Measurements from ENCODE around the gene PRR35.

PRR35 gene

DNA sequence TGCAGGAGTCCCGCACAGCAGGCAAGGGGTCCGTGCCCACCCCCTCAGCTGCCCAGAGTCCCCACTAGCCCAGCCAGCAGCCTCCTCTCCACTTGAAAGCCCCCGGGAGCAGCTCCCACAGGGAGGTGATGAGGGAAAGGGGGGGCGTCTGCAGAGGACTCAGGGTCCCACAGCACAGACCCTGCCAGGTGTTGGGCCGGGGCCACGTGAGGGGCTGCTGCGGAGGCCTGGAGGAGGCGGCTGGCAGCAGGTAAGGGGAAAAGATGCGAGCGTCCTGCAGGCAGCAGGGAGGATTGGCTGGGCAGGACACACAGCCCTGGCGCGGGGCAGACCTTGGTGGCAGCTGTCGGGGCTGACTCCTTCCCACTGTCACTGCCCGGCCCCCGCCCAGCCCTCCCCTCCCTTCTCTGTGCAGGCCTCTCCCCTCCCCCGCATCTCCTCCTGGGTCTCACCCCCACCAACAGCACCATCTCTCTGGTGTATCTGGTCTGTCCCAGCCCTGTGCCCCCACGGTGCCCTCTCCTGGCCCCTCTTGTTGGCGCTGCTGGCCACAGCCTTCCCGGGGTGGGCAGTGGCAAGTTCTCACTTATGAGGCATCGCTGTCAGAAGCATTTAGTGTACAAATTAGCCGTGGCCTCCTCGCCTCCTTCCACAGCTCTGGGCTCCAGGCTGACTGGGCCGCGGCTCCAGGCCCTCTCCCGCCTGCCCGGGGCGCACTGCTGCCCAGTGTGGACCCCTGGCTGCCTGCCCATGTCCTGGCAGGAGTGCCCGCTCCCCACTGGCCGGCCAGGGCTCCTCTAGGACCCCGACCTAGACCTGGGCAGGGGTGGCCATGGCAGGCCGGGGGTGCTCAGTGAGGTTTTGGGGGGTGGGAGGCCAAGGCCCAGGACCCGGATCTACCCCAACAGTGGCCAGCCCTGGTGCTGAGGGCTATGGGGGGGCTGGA is 4.4 kb upstream of the PRR35 start:
- TF ChIP-seq, protein P1, sequence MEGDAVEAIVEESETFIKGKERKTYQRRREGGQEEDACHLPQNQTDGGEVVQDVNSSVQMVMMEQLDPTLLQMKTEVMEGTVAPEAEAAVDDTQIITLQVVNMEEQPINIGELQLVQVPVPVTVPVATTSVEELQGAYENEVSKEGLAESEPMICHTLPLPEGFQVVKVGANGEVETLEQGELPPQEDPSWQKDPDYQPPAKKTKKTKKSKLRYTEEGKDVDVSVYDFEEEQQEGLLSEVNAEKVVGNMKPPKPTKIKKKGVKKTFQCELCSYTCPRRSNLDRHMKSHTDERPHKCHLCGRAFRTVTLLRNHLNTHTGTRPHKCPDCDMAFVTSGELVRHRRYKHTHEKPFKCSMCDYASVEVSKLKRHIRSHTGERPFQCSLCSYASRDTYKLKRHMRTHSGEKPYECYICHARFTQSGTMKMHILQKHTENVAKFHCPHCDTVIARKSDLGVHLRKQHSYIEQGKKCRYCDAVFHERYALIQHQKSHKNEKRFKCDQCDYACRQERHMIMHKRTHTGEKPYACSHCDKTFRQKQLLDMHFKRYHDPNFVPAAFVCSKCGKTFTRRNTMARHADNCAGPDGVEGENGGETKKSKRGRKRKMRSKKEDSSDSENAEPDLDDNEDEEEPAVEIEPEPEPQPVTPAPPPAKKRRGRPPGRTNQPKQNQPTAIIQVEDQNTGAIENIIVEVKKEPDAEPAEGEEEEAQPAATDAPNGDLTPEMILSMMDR (IDR thresholded peaks at IDR 0.05; ENCODE audit: low read depth, low read length), result no peak
- Histone ChIP-seq H3K27ac (no peak overlapping the region), H3K9me3 (ENCODE audit: severe bottlenecking) (no peaks in the 10 kb centered on the region), H3K4me3 (ENCODE audit: low read depth, low read length) (no peak overlapping the region), H3K27me3 (ENCODE audit: insufficient read depth, low read depth, severe bottlenecking) (peaks cover 5% of the 10 kb centered on the region), H3K36me3 (peaks cover 12% of the 10 kb centered on the region)
- DNase-seq, result peak; percentile 41

DNA sequence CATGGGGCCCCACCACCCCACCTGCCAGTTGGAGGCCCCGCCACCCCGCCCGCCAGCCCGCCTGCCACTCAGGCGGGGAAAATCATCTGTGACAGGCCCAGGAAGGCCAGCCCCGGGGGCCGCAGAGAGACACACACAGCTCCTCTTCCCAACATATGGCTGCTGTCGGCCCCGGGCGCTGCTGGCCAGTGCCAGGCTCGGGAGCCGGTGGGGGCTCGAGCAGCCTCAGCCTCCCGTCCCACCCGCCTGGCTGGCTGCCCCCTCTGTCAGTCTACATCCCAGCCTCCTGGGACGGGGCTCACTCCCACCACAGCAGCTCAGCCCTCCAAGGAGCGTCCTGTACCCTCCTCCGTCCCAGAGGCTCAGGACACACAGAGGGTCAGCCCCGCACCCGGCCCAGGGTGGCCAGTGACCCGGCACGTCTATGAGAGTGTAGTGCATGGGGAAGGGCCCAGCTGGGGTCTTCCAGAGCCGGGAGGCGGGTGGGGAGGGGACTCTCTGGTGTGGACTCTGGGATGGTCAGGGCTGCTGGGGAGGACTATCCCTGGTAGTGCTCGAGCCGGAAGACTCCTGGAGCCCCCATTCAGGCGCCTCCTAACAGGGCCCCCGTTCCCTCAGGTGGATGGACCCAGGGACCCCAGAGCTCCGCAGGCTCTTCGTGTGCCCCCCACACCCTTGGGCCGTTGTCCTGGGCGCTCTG is 3.6 kb upstream of the PRR35 start:
- peaks cover 8% of the 10 kb centered on the region for H3K36me3 ChIP-seq
- no peak overlapping the region for H3K4me3 ChIP-seq (ENCODE audit: low read depth, low read length)
- H3K9me3 ChIP-seq (ENCODE audit: severe bottlenecking), result no peaks in the 10 kb centered on the region
- no peak overlapping the region for H3K27ac ChIP-seq
- no peak for DNase-seq
- peaks cover 8% of the 10 kb centered on the region for H3K27me3 ChIP-seq (ENCODE audit: insufficient read depth, low read depth, severe bottlenecking)
- TF ChIP-seq, protein P1 (IDR thresholded peaks at IDR 0.05; ENCODE audit: low read depth, low read length), result no peak

DNA sequence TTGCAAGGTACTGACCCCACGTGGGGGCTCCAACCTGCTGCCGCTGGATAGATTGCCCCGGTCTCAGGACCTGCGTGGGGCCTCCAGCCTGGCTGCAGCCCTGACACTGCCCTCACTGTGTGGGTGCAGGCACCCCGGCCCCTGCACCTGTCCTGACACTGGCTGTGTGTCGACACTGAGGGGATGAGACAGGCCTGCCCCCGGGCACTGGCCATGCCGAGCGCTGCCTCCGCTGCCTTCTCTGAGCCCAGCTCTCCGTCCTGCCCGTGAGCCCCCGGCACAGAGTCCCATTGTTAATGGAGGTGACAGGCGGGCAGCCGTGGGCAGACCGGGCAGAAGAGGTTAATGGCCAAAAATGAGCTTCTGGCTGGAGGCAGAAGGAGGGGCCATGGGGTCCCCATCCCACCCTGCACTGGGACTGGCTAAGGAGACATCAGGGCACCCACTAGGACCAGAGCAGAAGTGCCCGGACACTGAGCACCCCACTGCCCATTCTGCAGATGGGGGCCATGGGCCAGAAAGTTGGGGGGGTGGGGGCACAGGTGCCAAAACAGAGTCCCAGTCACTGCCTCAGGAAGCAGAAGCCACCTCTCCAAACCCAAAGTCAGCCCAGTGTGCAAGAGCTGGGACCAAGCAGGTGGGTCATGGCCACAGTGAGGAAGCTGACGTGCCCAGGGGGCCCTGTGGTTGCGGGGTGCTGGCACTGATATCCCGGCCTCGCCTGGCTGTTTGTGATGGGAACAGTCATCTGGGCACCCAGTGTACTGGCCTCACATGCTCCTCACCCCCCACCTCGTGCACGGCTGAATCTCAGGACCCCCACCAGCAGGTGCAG is 2.5 kb upstream of the PRR35 start:
- H3K9me3 ChIP-seq (ENCODE audit: severe bottlenecking), result no peaks in the 10 kb centered on the region
- no peak overlapping the region for H3K4me3 ChIP-seq (ENCODE audit: low read depth, low read length)
- DNase-seq, result no peak
- TF ChIP-seq, protein P1 (IDR thresholded peaks at IDR 0.05; ENCODE audit: low read depth, low read length), result no peak
- H3K27me3 ChIP-seq (ENCODE audit: insufficient read depth, low read depth, severe bottlenecking), result peaks cover 8% of the 10 kb centered on the region
- H3K36me3 ChIP-seq, result no peaks in the 10 kb centered on the region
- H3K27ac ChIP-seq, result no peak overlapping the region

DNA sequence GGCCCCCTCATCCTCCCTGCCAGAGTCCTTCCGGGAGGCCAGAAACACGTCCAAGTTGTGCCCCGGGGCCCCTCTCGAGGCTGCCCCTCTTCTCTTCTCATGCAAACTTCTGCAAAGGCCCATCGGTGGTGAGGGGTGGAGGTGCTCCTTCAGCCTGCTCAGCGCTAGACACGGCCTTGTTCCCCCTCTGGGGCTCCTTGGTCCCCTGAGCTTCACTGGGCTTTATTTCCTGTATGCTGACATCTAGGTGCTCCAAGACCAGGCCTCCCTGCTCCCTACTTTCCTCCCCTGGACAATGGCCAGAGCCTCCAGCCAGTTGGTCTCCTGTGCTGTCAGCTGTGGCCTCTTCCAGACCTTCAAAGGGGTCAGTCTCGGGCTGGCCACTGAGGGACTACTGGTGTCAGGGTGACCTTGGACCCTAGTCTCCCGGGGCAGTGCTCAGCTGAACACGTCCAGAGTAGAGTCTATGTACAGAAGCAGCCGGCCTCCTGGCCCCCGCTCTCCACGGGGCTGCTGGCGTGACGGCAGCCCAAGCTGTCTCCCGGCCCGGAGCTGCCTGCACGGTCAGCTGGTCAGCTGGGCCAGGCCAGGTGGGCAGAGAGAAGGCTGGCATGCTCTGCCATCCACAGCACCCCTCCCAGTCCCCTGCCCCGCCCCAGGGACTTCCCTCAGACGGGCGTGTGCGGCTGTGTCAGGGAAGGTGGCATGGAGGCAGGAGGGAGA is 1.7 kb upstream of the PRR35 start:
- no peaks in the 10 kb centered on the region for H3K36me3 ChIP-seq
- no peak overlapping the region for H3K27ac ChIP-seq
- H3K9me3 ChIP-seq (ENCODE audit: severe bottlenecking), result no peaks in the 10 kb centered on the region
- peaks cover 8% of the 10 kb centered on the region for H3K27me3 ChIP-seq (ENCODE audit: insufficient read depth, low read depth, severe bottlenecking)
- TF ChIP-seq, protein P1 (IDR thresholded peaks at IDR 0.05; ENCODE audit: low read depth, low read length), result no peak
- no peak overlapping the region for H3K4me3 ChIP-seq (ENCODE audit: low read depth, low read length)
- DNase-seq, result no peak

DNA sequence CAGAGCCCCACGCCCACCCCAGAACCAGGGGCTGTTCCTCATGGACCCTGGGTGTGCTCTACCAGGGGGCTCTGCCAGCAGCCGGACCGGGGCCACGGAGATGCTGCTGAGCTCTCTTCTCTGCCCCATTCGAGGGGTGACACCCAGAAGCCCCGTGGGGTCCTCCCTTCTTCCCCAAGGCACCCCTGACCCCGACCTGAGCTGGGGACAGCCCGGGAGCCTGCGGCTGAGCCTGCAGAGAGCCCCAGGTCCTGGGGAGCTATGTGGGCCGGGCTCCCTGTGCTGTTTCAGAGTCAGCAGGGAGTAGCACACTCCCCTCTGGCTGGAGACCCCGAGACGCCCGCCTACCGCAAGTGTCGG is 1.2 kb upstream of the PRR35 start:
- Histone ChIP-seq H3K27ac (no peak overlapping the region), H3K9me3 (ENCODE audit: severe bottlenecking) (no peaks in the 10 kb centered on the region), H3K27me3 (ENCODE audit: insufficient read depth, low read depth, severe bottlenecking) (peaks cover 8% of the 10 kb centered on the region)

More for the DNA sequence above, 1.2 kb upstream of the PRR35 start:
- no peak for DNase-seq
- TF ChIP-seq, protein P1 (IDR thresholded peaks at IDR 0.05; ENCODE audit: low read depth, low read length), result no peak
- H3K36me3 ChIP-seq, result no peaks in the 10 kb centered on the region
- no peak overlapping the region for H3K4me3 ChIP-seq (ENCODE audit: low read depth, low read length)
